Panc1 (cell line): ENCODE data around the gene FOCAD.

Source experiments
- CTCF ChIP-seq: fragments of 450-650 bp; IDR thresholded peaks from 2 replicates; pipeline ENCODE4 v1.5.1; 2017; ENCODE audit warnings: mild to moderate bottlenecking
- POLR2AphosphoS5 ChIP-seq: IDR thresholded peaks from 2 replicates; pipeline ENCODE4 v1.6.1; 2012; ENCODE audit warnings: mild to moderate bottlenecking, low read depth, low read length, moderate library complexity
- REST ChIP-seq, 2 experiments: IDR thresholded peaks; 2 replicates each; pipeline ENCODE4 v1.6.1; 2011 to 2012; ENCODE audit warnings: low read depth in 2 of 2, control low read depth in 1 of 2, low read length in 1 of 2, mild to moderate bottlenecking in 1 of 2, moderate library complexity in 1 of 2; ENCODE audit not compliant: insufficient read depth in 1 of 2
- SIN3A ChIP-seq: IDR thresholded peaks from 2 replicates; pipeline ENCODE4 v1.6.1; 2012; ENCODE audit warnings: low read depth, mild to moderate bottlenecking, low read length, moderate library complexity, borderline replicate concordance; ENCODE audit not compliant: insufficient read depth
- TCF7L2 ChIP-seq: IDR thresholded peaks from 2 replicates; pipeline ENCODE4 v1.6.1; 2011; ENCODE audit warnings: mild to moderate bottlenecking, low read depth, low read length, inconsistent platforms

GRCh38 chr9:20962536-20963225 is 278.6 kb downstream of the FOCAD start:
- TF ChIP-seq CTCF (no peak), REST (IDR thresholded peaks at IDR 0.05; ENCODE audit: insufficient read depth in 1 of 2, low read depth in 2 of 2, low read length in 1 of 2) (no peak), SIN3A (no peak), POLR2AphosphoS5 (no peak), TCF7L2 (no peak)
